ENCODE data around the gene CACNA2D2.

Gene CACNA2D2

GRCh38 chr3:50494126-50494525, 9.3 kb downstream of the CACNA2D2 start:
- Histone ChIP-seq H3K79me2 (peaks cover 5% of the 10 kb centered on the region), H3K36me3 (ENCODE audit: control insufficient read depth, insufficient read depth, low read length) (no peaks in the 10 kb centered on the region), H3K27ac (no peak overlapping the region), H3K4me1 (no peaks in the 10 kb centered on the region), H2AFZ (no peak overlapping the region), H3K9ac (no peak overlapping the region), H3K9me3 (ENCODE audit: control insufficient read depth, low read length) (no peaks in the 10 kb centered on the region), H3K27me3 (ENCODE audit: control insufficient read depth, insufficient read depth, low read length) (no peaks in the 10 kb centered on the region), H3K4me3 (ENCODE audit: low read depth, low read length) (no peak overlapping the region), H3K4me2 (ENCODE audit: low read length) (no peak overlapping the region)
- no peak for TF ChIP-seq CTCF (IDR thresholded peaks at IDR 0.05)

GRCh38 chr3:50493623-50494022, 9.8 kb downstream of the CACNA2D2 start:
- no peak overlapping the region for H3K27ac ChIP-seq
- peaks cover 5% of the 10 kb centered on the region for H3K79me2 ChIP-seq
- no peaks in the 10 kb centered on the region for H3K4me1 ChIP-seq
- no peak for TF ChIP-seq CTCF (IDR thresholded peaks at IDR 0.05)
- no peaks in the 10 kb centered on the region for H3K9me3 ChIP-seq (ENCODE audit: control insufficient read depth, low read length)
- no peak overlapping the region for H2AFZ ChIP-seq
- H3K9ac ChIP-seq, result no peak overlapping the region
- H3K4me3 ChIP-seq (ENCODE audit: low read depth, low read length), result no peak overlapping the region
- no peak overlapping the region for H3K4me2 ChIP-seq (ENCODE audit: low read length)
- no peaks in the 10 kb centered on the region for H3K27me3 ChIP-seq (ENCODE audit: control insufficient read depth, insufficient read depth, low read length)
- no peaks in the 10 kb centered on the region for H3K36me3 ChIP-seq (ENCODE audit: control insufficient read depth, insufficient read depth, low read length)

- no peak for TF ChIP-seq CTCF (IDR thresholded peaks at IDR 0.05)
- Histone ChIP-seq H3K4me2 (ENCODE audit: low read length) (no peak overlapping the region), H2AFZ (no peak overlapping the region), H3K9me3 (ENCODE audit: control insufficient read depth, low read length) (no peaks in the 10 kb centered on the region), H3K27me3 (ENCODE audit: control insufficient read depth, insufficient read depth, low read length) (no peaks in the 10 kb centered on the region), H3K4me1 (no peaks in the 10 kb centered on the region), H3K9ac (no peak overlapping the region), H3K4me3 (ENCODE audit: low read depth, low read length) (no peak overlapping the region), H3K27ac (no peak overlapping the region), H3K79me2 (peaks cover 5% of the 10 kb centered on the region), H3K36me3 (ENCODE audit: control insufficient read depth, insufficient read depth, low read length) (no peaks in the 10 kb centered on the region)
Measured at GRCh38 chr3:50493086-50493485, 10.3 kb downstream of the CACNA2D2 start.

GRCh38 chr3:50491023-50491422, 12.4 kb downstream of the CACNA2D2 start:
- Histone ChIP-seq H3K79me2 (peaks cover 5% of the 10 kb centered on the region), H3K4me3 (ENCODE audit: low read depth, low read length) (no peak overlapping the region), H3K4me1 (no peaks in the 10 kb centered on the region), H2AFZ (no peak overlapping the region), H3K9me3 (ENCODE audit: control insufficient read depth, low read length) (no peaks in the 10 kb centered on the region), H3K36me3 (ENCODE audit: control insufficient read depth, insufficient read depth, low read length) (no peaks in the 10 kb centered on the region), H3K9ac (no peak overlapping the region), H3K4me2 (ENCODE audit: low read length) (no peak overlapping the region), H3K27ac (no peak overlapping the region), H3K27me3 (ENCODE audit: control insufficient read depth, insufficient read depth, low read length) (no peaks in the 10 kb centered on the region)
- TF ChIP-seq CTCF (IDR thresholded peaks at IDR 0.05), result no peak

GRCh38 chr3:50490424-50490823, 13.0 kb downstream of the CACNA2D2 start:
- Histone ChIP-seq H3K4me3 (ENCODE audit: low read depth, low read length) (no peak overlapping the region), H3K9me3 (ENCODE audit: control insufficient read depth, low read length) (no peaks in the 10 kb centered on the region), H3K27me3 (ENCODE audit: control insufficient read depth, insufficient read depth, low read length) (no peaks in the 10 kb centered on the region), H3K9ac (no peak overlapping the region), H3K79me2 (peaks cover 5% of the 10 kb centered on the region), H2AFZ (no peak overlapping the region), H3K4me2 (ENCODE audit: low read length) (no peak overlapping the region), H3K36me3 (ENCODE audit: control insufficient read depth, insufficient read depth, low read length) (no peaks in the 10 kb centered on the region), H3K27ac (no peak overlapping the region), H3K4me1 (no peaks in the 10 kb centered on the region)
- no peak for TF ChIP-seq CTCF (IDR thresholded peaks at IDR 0.05)

Measured in parathyroid adenoma (tissue), 2 donors.